ENCODE results near the gene PAQR9. TPM values are rescaled to one million over a fixed set of nuclear protein-coding genes. Genes with fewer than 3 reads are reported as not detected.

PAQR9 gene
- total and polyA plus RNA-seq, 9 of the 15 experiments (the other 6 are each of a cell fraction or from before 2014, with no cell fraction given), result 0.04 to 0.58 (median 0.22) TPM

- Histone ChIP-seq H2AFZ (ENCODE audit: low read depth, low read length) (no peak overlapping the region), H3K4me3 (no peak overlapping the region), H3K9me1 (ENCODE audit: control insufficient read depth, insufficient read depth, low read length) (no peaks in the 10 kb centered on the region), H3K9ac (ENCODE audit: insufficient read depth in 1 of 2, low read depth in 2 of 2, low read length in 2 of 2) (peak overlapping the region in 1 of 2 experiments; percentile 15; a peak in 1 of 4 replicates), H3K27ac (ENCODE audit: extremely low read depth, low read depth, low read length) (no peak overlapping the region), H3K36me3 (ENCODE audit: control insufficient read depth, insufficient read depth, low read length) (no peaks in the 10 kb centered on the region), H3K27me3 (ENCODE audit: control insufficient read depth in 2 of 2, insufficient read depth in 2 of 2, low read length in 2 of 2) (no peaks in the 10 kb centered on the region), H3K9me3 (replicated peaks; ENCODE audit: control insufficient read depth, insufficient read depth, low read depth, low read length) (no peaks in the 10 kb centered on the region), H3K79me2 (ENCODE audit: control insufficient read depth, insufficient read depth, low read length) (no peaks in the 10 kb centered on the region), H4K20me1 (replicated peaks; ENCODE audit: control insufficient read depth, insufficient read depth, low read length) (no peaks in the 10 kb centered on the region), H3K4me2 (ENCODE audit: insufficient read depth, low read length) (no peak overlapping the region), H3K4me1 (replicated peaks in 1 of 2; ENCODE audit: control insufficient read depth in 2 of 2, insufficient read depth in 2 of 2, low read length in 2 of 2) (peaks cover 9 to 18% of the 10 kb centered on the region in 2 experiments; a peak in 4 of 5 replicates)
- intact Hi-C loops (cut with micrococcal nuclease), result no loop called here
- no TSS peak for BruUV-seq (replicated peaks)
- POLR2A ChIA-PET, result interaction anchor here (0.8 to 1.2 kb wide), 3 partner anchors 11 to 141 kb away, joined by 3 to 4 read pairs (median 4); no protein-coding TSS in a partner anchor
- CTCF ChIA-PET (ENCODE audit: low intra/inter-chr PET ratio), result no interaction called here
- ATAC-seq (no peak), FAIRE-seq (no peak), DNase-seq (ENCODE audit: extremely low read depth in 1 of 4, low spot score in 3 of 4) (no peak)
- 62% methylated on average over 6 of the region's 8 CpGs for WGBS (ENCODE audit: insufficient coverage, low coverage, missing lambda C conversion rate)
- in situ Hi-C loops (cut with MboI), result no loop called here
- TF ChIP-seq BHLHE40 (IDR thresholded peaks at IDR 0.05; ENCODE audit: low read length) (no peak), MGA (IDR thresholded peaks at IDR 0.05) (no peak), ZNF445 (CRISPR knock-in tag; IDR thresholded peaks at IDR 0.05; ENCODE audit: low read depth) (no peak), ILF3 (IDR thresholded peaks at IDR 0.05; ENCODE audit: borderline replicate concordance) (no peak), KLF13 (tag; IDR thresholded peaks at IDR 0.05; ENCODE audit: borderline replicate concordance, low read depth) (no peak), E2F1 (CRISPR knock-in tag; IDR thresholded peaks at IDR 0.05) (no peak), EWSR1 (IDR thresholded peaks at IDR 0.05; ENCODE audit: borderline replicate concordance, low read depth, partially characterized antibody) (no peak), GABPB1 (CRISPR knock-in tag; IDR thresholded peaks at IDR 0.05) (no peak)
Measured at GRCh38 chr3:142973217-142974009, 9.9 kb upstream of the PAQR9 start.

Data from K562 (cell line).